ENCODE measurements around the gene RABGAP1L.
"Not testable (repeated sequence)": the region's sequence is repeated elsewhere in the genome, so short reads cannot be mapped to it uniquely, and the experiment has no call there.

The RABGAP1L gene

GRCh38 chr1:174230399-174230798, 71.1 kb downstream of the RABGAP1L start:
- DNase-seq: no peak
- H3K27me3 Mint-ChIP-seq: no peaks in the 10 kb centered on the region
- no peak for ATAC-seq
- H3K4me1 Mint-ChIP-seq: peaks cover 8% of the 10 kb centered on the region
- no peak overlapping the region for H3K4me3 Mint-ChIP-seq
- no peak overlapping the region for H3K27ac Mint-ChIP-seq
- peaks cover 4 to 22% of the 10 kb centered on the region in 2 donors for H3K9me3 Mint-ChIP-seq

- no peak overlapping the region for H3K4me3 Mint-ChIP-seq
- H3K9me3 Mint-ChIP-seq: peaks cover 4 to 22% of the 10 kb centered on the region in 2 donors
- DNase-seq (no peak), ATAC-seq (no peak)
- no peaks in the 10 kb centered on the region for H3K4me1 Mint-ChIP-seq
- H3K27ac Mint-ChIP-seq: peak overlapping the region in 1 of 2 donors; percentile 56
- H3K27me3 Mint-ChIP-seq: no peaks in the 10 kb centered on the region
Measured at GRCh38 chr1:174232761-174233160, 73.4 kb downstream of the RABGAP1L start.

DNA sequence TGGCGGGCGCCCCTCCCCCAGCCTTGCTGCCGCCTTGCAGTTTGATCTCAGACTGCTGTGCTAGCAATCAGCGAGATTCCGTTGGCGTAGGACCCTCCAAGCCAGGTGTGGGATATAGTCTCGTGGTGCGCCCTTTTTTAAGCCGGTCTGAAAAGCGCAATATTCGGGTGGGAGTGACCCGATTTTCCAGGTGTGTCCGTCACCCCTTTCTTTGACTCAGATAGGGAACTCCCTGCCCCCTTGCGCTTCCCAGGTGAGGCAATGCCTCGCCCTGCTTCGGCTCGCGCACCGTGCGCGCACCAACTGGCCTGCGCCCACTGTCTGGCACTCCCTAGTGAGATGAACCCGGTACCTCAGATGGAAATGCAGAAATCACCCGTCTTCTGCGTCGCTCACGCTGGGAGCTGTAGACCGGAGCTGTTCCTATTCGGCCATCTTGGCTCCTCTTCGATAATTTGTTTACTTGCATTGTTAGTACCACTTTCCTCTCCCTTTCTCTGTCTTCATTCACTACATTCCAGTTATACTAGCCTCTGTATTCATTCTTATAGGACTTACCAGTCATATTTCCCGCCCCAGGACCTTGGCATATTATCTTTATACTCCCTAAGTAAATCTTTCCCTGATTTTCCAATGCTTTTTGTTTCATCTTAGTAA, 79.7 kb downstream of the RABGAP1L start:
- ATAC-seq, H3K4me3 Mint-ChIP-seq, H3K9me3 Mint-ChIP-seq, DNase-seq, H3K27me3 Mint-ChIP-seq, H3K4me1 Mint-ChIP-seq: not testable (repeated sequence)
- H3K27ac Mint-ChIP-seq: peak overlapping the region in 1 of 2 donors; percentile 53

- Mint-ChIP-seq H3K9me3 (no peaks in the 10 kb centered on the region), H3K4me3 (no peak overlapping the region), H3K27ac (no peak overlapping the region), H3K4me1 (no peaks in the 10 kb centered on the region), H3K27me3 (no peaks in the 10 kb centered on the region)
- no peak for DNase-seq
- no peak for ATAC-seq
Measured at GRCh38 chr1:174239541-174239940, 80.2 kb downstream of the RABGAP1L start.

GRCh38 chr1:174242856-174243255, 83.5 kb downstream of the RABGAP1L start:
- Mint-ChIP-seq H3K27me3 (no peaks in the 10 kb centered on the region), H3K27ac (no peak overlapping the region), H3K9me3 (no peaks in the 10 kb centered on the region), H3K4me1 (no peaks in the 10 kb centered on the region), H3K4me3 (no peak overlapping the region)
- ATAC-seq (no peak), DNase-seq (no peak)

- ATAC-seq (no peak), DNase-seq (no peak)
- no peaks in the 10 kb centered on the region for H3K4me1 Mint-ChIP-seq
- H3K9me3 Mint-ChIP-seq: no peaks in the 10 kb centered on the region
- H3K27ac Mint-ChIP-seq: no peak overlapping the region
- H3K27me3 Mint-ChIP-seq: no peaks in the 10 kb centered on the region
- no peak overlapping the region for H3K4me3 Mint-ChIP-seq
Measured at GRCh38 chr1:174243451-174244000, 84.2 kb downstream of the RABGAP1L start.

DNA sequence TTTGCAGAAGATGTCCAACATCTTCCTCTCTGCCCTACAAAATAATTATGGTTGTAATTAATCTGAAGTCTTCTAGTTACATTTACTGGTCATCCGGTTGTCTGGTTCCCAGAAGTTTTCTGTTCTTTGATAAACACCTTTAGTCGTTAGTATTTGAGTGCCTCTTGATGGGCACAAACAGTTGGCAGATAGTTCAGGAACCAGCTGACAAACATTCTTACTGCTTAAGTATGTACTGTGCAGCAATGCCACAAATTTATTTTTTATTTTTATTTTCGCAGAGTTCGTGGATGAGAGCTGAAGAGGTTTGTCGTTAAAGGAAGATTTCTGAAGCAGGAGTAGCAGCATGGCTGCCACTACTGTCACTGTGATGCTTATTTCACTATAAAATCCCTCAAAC, 84.7 kb downstream of the RABGAP1L start:
- Mint-ChIP-seq H3K27ac (no peak overlapping the region), H3K4me1 (no peaks in the 10 kb centered on the region), H3K9me3 (no peaks in the 10 kb centered on the region), H3K4me3 (no peak overlapping the region), H3K27me3 (no peaks in the 10 kb centered on the region)
- ATAC-seq (no peak), DNase-seq (no peak)

DNA sequence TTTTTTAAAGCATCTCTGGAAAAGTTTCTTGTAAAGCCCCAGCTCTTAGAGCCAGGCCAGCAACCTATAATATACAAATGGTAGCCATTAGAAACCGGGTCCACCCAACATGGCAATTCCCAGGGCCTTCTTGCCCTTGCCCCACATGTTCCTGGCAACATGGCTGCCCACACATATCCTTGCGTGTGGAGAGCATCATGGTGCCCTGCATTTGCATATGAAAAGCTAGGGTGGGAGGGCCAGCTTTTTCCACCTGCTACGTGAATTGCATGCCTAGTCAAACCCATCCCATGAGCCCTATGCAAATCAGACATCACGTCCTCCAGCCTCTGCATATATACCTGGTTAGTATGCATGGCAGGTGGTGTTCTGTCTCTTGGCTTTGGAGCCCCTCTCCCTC, 88.2 kb downstream of the RABGAP1L start:
- H3K27ac Mint-ChIP-seq: no peak overlapping the region
- no peak for ATAC-seq
- no peak overlapping the region for H3K4me3 Mint-ChIP-seq

DNA sequence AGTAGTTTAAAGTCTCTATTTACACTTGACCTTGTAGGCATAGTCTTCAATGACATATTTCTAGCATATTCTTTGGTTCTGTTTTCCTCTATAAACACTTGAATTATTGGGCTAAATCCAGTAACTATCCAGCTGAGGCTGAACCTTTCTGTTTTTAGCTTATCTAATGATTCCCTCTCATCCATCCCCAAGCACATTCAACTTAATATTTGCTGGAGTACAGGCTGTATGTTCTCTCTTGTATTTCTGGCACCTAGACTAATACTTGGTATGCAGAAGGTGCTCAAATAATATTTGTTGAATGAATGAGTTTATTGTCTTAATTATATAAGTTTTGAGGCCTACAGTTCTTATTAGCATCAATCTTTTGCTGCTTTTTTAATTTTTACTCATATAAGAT, 88.7 kb downstream of the RABGAP1L start:
- Mint-ChIP-seq H3K4me3 (no peak overlapping the region), H3K27me3 (no peaks in the 10 kb centered on the region), H3K27ac (no peak overlapping the region), H3K9me3 (no peaks in the 10 kb centered on the region), H3K4me1 (no peaks in the 10 kb centered on the region)
- DNase-seq (no peak), ATAC-seq (no peak)

More for the DNA sequence above, 88.2 kb downstream of the RABGAP1L start:
- DNase-seq: no peak
- H3K4me1 Mint-ChIP-seq: no peaks in the 10 kb centered on the region
- no peaks in the 10 kb centered on the region for H3K9me3 Mint-ChIP-seq
- no peaks in the 10 kb centered on the region for H3K27me3 Mint-ChIP-seq

DNA sequence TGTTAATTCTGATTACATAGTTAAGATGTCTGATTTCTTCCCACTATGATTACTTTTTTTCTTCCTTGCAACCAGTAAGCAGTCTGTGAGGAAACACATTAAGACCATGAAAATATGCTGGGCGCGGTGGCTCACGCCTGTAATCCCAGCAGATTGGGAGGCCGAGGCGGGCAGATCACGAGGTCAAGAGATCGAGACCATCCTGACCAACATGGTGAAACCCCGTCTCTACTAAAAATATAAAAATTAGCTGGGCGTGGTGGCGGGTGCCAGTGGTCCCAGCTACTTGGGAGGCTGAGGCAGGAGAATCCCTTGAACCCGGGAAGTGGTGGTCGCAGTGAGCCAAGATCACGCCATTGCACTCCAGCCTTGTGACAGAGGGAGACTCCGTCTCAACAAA, 97.1 kb downstream of the RABGAP1L start:
- ATAC-seq, DNase-seq, H3K9me3 Mint-ChIP-seq, H3K4me3 Mint-ChIP-seq, H3K27ac Mint-ChIP-seq, H3K27me3 Mint-ChIP-seq, H3K4me1 Mint-ChIP-seq: not testable (repeated sequence)

DNA sequence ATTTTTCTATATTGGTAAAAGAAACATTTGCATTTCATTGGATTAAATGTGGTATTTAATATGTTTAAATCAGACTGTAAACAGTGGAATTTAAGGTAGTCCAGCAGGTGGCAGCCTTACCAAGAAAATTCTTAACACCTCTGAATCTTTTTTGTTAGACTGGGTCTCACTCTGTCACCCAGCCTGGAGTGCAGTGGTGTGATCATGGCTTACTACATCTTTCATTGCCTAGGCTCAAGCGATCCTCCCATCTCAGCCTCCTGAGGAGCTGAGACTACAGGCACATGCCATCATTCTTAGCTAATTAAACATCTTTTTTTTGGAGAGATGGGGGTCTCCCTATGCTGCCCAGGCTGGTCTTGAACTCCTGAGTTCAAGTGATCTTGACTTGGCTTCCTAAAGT, 98.8 kb downstream of the RABGAP1L start:
- no peak overlapping the region for H3K27ac Mint-ChIP-seq
- no peaks in the 10 kb centered on the region for H3K9me3 Mint-ChIP-seq
- no peak overlapping the region for H3K4me3 Mint-ChIP-seq
- H3K27me3 Mint-ChIP-seq: no peaks in the 10 kb centered on the region
- DNase-seq (peak; percentile 20 to 26), ATAC-seq (peak; percentile 70)
- H3K4me1 Mint-ChIP-seq: no peaks in the 10 kb centered on the region

- Mint-ChIP-seq H3K4me1 (no peaks in the 10 kb centered on the region), H3K27ac (no peak overlapping the region), H3K4me3 (no peak overlapping the region), H3K27me3 (no peaks in the 10 kb centered on the region), H3K9me3 (no peaks in the 10 kb centered on the region)
- DNase-seq (peak in 1 of 2 donors; percentile 6), ATAC-seq (peak; percentile 61)
Measured at GRCh38 chr1:174262349-174263241, 103.3 kb downstream of the RABGAP1L start.

GRCh38 chr1:174265282-174265681, 106.0 kb downstream of the RABGAP1L start:
- Mint-ChIP-seq H3K27ac (no peak overlapping the region), H3K9me3 (no peaks in the 10 kb centered on the region), H3K27me3 (no peaks in the 10 kb centered on the region), H3K4me3 (no peak overlapping the region), H3K4me1 (no peaks in the 10 kb centered on the region)
- ATAC-seq (no peak), DNase-seq (no peak)

GRCh38 chr1:174266476-174266875, 107.2 kb downstream of the RABGAP1L start:
- no peak for ATAC-seq
- no peaks in the 10 kb centered on the region for H3K4me1 Mint-ChIP-seq
- H3K4me3 Mint-ChIP-seq: no peak overlapping the region
- H3K27ac Mint-ChIP-seq: no peak overlapping the region
- no peaks in the 10 kb centered on the region for H3K27me3 Mint-ChIP-seq
- no peaks in the 10 kb centered on the region for H3K9me3 Mint-ChIP-seq
- DNase-seq: no peak

GRCh38 chr1:174266991-174267612, 107.8 kb downstream of the RABGAP1L start:
- no peak overlapping the region for H3K27ac Mint-ChIP-seq
- no peaks in the 10 kb centered on the region for H3K27me3 Mint-ChIP-seq
- H3K4me3 Mint-ChIP-seq: no peak overlapping the region
- no peaks in the 10 kb centered on the region for H3K4me1 Mint-ChIP-seq
- ATAC-seq: no peak
- DNase-seq: no peak
- H3K9me3 Mint-ChIP-seq: no peaks in the 10 kb centered on the region

Measured in stimulated activated naive CD8-positive, alpha-beta T cell treated with anti-CD3 and anti-CD28 coated beads, Interleukin-15, amount 100 ng/mL, for 72 hours (primary cell).